ENCODE results near the gene POLR2F. TPM values are rescaled to one million over a fixed set of nuclear protein-coding genes. Genes with fewer than 3 reads are reported as not detected.

POLR2F gene
- total RNA-seq: 23.7 and 41.0 TPM in 2 replicates

DNA sequence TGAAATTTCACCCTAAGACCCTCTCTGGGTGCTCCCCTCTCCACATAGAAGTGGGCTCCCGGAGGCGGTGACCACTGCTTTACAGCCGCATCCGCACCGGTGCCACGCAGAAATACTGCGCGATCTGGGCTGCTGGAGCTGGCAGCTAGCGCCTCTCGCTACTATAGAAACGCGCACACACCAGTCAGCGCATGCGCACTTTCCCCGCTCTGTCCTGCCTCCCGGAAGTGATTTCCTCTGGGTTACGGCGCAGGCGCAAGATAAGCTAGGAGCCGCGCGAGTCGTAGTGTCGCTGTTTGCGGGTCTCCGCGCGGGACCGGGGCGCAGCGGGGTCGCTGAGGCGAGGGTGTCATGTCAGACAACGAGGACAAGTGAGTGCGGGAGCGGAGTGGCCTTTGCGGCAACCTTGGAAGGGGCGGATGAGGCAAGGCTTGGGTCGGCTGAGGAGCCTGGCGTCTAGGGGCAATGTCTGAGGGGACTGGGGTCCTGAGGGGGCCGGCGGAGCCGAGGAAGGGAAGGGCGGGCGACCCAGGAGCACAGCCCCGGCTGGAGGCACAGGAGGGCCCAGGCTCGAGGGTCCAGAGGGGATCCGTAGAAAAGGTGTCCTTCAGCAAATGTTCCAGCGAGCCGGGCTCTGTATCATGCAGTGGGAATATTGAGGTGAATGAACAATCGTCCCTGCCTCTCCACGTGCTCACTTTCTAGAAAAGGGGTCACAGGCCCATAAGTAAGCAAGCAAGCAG, at the start of gene POLR2F, which contains the start of gene C22orf23:
POLR2F (plus strand) TSS at position 263 of the 743 bp plus-strand sequence; CDS start at position 352, 89 bp downstream.
C22orf23 (minus strand) TSS at position 165 of the 743 bp plus-strand sequence. CDS start 452 bp downstream, outside the sequence.
- no peaks in the 10 kb centered on the region for H3K27me3 ChIP-seq (ENCODE audit: control insufficient read depth, insufficient read depth, low read length)
- peaks cover 15% of the 10 kb centered on the region for H3K36me3 ChIP-seq (ENCODE audit: control insufficient read depth, insufficient read depth, low read length)
- H3K4me3 ChIP-seq (ENCODE audit: low read depth, low read length): peak within 1 kb of the TSS; percentile 92
- DNase-seq (ENCODE audit: low read depth) (peak; percentile 91), FAIRE-seq (no peak)
- TF ChIP-seq, protein P1, sequence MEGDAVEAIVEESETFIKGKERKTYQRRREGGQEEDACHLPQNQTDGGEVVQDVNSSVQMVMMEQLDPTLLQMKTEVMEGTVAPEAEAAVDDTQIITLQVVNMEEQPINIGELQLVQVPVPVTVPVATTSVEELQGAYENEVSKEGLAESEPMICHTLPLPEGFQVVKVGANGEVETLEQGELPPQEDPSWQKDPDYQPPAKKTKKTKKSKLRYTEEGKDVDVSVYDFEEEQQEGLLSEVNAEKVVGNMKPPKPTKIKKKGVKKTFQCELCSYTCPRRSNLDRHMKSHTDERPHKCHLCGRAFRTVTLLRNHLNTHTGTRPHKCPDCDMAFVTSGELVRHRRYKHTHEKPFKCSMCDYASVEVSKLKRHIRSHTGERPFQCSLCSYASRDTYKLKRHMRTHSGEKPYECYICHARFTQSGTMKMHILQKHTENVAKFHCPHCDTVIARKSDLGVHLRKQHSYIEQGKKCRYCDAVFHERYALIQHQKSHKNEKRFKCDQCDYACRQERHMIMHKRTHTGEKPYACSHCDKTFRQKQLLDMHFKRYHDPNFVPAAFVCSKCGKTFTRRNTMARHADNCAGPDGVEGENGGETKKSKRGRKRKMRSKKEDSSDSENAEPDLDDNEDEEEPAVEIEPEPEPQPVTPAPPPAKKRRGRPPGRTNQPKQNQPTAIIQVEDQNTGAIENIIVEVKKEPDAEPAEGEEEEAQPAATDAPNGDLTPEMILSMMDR (IDR thresholded peaks at IDR 0.05; ENCODE audit: insufficient read depth, low read length, severe bottlenecking): no peak

DNA sequence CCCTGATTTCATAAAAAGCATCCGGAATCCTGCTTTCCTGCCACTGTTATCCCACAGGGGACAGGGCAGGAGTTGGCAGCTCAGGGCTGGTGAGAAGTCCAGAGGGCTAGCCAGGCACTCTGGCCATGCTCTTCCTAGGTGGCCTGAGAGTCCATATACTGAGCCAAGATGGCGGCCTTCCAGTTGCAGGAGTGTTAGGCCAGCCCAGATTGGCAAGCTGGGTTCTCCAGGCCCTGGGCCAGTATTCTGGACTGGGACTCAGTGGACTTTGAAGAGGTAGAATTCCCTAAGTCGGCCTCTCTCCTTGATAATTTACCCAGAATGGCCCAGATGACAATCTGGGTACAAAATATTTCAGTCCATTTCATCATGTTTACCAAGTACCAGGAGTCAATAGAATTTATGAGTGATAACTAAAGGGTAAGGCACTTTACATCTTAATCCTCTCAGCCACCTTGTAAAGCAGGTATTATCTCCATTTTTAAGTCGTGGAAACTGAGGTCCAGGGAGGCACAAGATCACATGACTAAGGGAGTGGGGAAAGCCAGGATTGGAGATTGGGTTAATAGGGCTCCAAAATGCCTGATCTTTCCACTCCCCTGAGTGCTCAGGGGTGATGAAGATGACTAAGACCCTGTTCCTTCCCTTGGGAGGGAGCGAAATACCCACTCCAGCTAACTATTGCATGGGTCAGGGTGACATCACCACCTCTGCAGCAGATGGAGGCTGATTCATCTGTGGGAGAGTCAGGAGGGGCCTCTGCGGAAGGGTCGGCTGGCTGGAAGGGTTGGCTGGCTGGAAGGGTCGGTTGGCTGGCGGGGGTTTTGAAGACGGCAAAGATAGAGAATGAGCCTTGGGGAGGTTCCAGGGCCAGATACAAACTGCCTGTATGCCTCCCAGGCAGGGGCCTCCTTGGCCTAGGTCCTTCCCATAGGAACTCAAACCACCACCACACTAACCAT, 48.6 kb upstream of the POLR2F start:
- Histone ChIP-seq H3K36me3 (ENCODE audit: control insufficient read depth, insufficient read depth, low read length) (peaks cover 9% of the 10 kb centered on the region), H3K27me3 (ENCODE audit: control insufficient read depth, insufficient read depth, low read length) (no peaks in the 10 kb centered on the region), H3K4me3 (ENCODE audit: low read depth, low read length) (peak overlapping the region; percentile 30)
- FAIRE-seq (peak; percentile 88), DNase-seq (ENCODE audit: low read depth) (peak; percentile 99)
- TF ChIP-seq, protein P1 (IDR thresholded peaks at IDR 0.05; ENCODE audit: insufficient read depth, low read length, severe bottlenecking): no peak

DNA sequence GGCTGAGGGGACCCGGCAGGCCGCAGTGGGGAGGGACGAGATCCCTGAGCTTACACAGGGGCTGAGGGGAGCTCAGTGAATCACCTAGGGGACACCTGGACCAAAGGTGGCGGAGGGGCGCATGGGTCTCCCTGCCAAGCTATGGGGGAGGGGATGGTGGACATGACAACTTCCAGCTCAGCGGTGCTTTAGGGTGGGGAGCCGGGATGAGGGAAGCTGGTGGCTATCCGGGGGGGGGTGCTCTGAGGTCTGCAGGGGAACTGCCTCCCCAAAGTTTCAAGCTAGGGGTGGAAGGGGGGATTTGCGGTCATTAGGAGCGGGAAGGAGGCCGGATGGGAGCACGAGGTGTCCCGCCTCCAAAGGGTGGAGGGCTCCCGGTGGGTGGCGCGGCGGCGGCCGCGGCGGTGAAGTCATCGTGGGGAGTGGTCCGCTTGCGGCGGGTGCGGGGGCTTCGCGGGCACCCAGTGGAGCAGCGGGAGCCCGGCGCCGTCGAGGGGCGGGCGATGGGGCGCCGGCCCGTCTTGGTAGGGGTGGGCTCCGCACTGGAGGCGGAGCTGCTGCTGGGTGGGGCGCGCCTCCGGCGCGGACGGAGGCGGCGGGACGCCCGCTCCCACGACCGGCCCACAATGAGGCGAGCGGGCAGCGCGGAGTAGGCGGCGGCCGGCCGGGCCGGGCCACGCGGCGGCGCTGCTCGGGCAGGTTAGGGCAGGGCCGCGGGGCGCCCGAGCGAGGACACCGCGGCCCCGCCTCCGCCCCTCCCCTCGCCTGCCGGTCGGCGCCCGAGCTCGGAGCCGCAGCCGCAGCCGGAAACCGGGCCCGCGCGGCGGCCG, 47.8 kb upstream of the POLR2F start, which contains the start of gene MICALL1:
MICALL1 (plus strand) TSS at position 764 of the 830 bp plus-strand sequence. CDS start 126 bp downstream, outside the sequence.
- DNase-seq (ENCODE audit: low read depth) (peak; percentile 75), FAIRE-seq (no peak)
- H3K4me3 ChIP-seq (ENCODE audit: low read depth, low read length): peak within 1 kb of the TSS; percentile 75
- no peaks in the 10 kb centered on the region for H3K27me3 ChIP-seq (ENCODE audit: control insufficient read depth, insufficient read depth, low read length)
- TF ChIP-seq, protein P1 (IDR thresholded peaks at IDR 0.05; ENCODE audit: insufficient read depth, low read length, severe bottlenecking): peak; percentile 1
- H3K36me3 ChIP-seq (ENCODE audit: control insufficient read depth, insufficient read depth, low read length): peaks cover 12% of the 10 kb centered on the region

DNA sequence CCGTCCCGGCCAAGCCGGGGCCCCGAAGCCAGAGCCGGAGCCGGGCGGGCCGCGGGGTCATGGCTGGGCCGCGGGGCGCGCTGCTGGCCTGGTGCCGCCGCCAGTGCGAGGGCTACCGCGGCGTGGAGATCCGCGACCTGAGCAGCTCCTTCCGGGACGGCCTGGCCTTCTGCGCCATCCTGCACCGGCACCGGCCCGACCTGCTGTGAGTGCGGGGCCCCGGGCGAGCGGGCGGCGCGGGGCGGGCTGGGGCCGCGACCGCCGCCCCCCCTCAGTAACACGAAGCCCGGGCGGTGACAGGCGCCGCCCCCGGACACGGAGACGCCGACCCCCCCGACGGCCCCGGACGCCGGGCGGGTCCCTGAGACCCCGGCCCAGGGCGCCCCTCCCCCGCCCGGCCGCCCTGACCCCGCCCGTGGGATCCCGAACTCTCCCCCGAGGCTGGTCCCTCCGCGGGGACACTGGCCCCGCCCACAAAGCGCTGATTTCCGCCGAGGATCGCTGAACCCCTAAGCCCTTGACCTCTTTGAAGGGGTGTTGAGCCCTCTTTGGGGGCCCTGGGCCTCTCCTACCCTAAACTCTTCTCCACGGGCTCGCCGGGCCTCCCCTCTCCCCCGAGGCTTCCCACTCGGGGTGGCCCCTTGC, 47.0 kb upstream of the POLR2F start:
- no peaks in the 10 kb centered on the region for H3K27me3 ChIP-seq (ENCODE audit: control insufficient read depth, insufficient read depth, low read length)
- FAIRE-seq (no peak), DNase-seq (ENCODE audit: low read depth) (no peak)
- H3K4me3 ChIP-seq (ENCODE audit: low read depth, low read length): peak overlapping the region; percentile 75
- peaks cover 18% of the 10 kb centered on the region for H3K36me3 ChIP-seq (ENCODE audit: control insufficient read depth, insufficient read depth, low read length)
- TF ChIP-seq, protein P1 (IDR thresholded peaks at IDR 0.05; ENCODE audit: insufficient read depth, low read length, severe bottlenecking): no peak

Measured in bronchial epithelial cell (primary cell).